ENCODE measurements around the gene MCRIP1. TPM values are rescaled to one million over a fixed set of nuclear protein-coding genes. Genes with fewer than 3 reads are reported as not detected.

The MCRIP1 gene
- total RNA-seq, 3 donors from 2014 or later (not counting 1 experiment from before 2014, with no cell fraction given) = 81.1 to 95.5 (median 84.2) TPM

DNA sequence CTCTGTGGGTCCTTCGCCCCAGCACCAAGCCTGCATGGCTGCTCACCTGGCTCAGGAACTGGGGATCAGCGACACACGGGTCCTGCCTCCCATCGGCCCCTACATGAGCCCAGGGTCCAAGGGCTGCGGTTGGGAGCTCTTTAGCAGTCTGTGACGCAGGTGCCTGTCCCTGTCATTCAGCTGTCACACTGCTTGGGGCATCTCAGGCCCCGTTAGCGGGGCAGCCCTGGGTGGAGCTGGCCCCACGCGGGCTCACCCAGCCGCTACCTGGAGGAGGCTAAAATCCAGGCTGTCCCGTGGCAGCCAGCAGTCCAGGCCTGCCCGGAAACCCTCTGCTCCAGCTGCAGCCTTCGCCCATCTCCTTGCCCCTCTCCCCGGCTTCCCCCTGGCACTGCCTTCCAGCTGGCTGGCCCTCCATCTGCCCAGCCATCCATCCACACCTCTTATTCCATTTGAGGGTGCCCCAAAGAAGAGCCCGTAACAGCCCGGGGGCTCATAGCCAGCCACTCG is 25.8 kb downstream of the MCRIP1 start:
- H3K4me1 ChIP-seq (ENCODE audit: control insufficient read depth, insufficient read depth, low read length) = no peaks in the 10 kb centered on the region
- DNase-seq (no peak), ATAC-seq (no peak)
- no peaks in the 10 kb centered on the region for H3K9me3 ChIP-seq (ENCODE audit: control insufficient read depth, insufficient read depth, low read length)
- no peaks in the 10 kb centered on the region for H3K36me3 ChIP-seq (ENCODE audit: control insufficient read depth, insufficient read depth, low read length)
- no peak overlapping the region for H3K27ac ChIP-seq (ENCODE audit: low read length)
- H3K4me1 Mint-ChIP-seq = peaks cover 0 to 4% of the 10 kb centered on the region in 2 donors
- peaks cover 17% of the 10 kb centered on the region for H3K27me3 ChIP-seq (ENCODE audit: control insufficient read depth, insufficient read depth, low read length)
- 64% methylated on average over 18 of the region's 18 CpGs for WGBS (ENCODE audit: insufficient coverage)
- intact Hi-C loops (cut with micrococcal nuclease) = no loop called here
- no peak overlapping the region for H3K27ac Mint-ChIP-seq
- H3K4me3 Mint-ChIP-seq = no peak overlapping the region
- peaks cover 6 to 23% of the 10 kb centered on the region in 2 donors for H3K27me3 Mint-ChIP-seq (ENCODE audit: low read depth in 2 of 2)
- no peak overlapping the region for H3K4me3 ChIP-seq (ENCODE audit: low read length)
- TF ChIP-seq, protein P1, sequence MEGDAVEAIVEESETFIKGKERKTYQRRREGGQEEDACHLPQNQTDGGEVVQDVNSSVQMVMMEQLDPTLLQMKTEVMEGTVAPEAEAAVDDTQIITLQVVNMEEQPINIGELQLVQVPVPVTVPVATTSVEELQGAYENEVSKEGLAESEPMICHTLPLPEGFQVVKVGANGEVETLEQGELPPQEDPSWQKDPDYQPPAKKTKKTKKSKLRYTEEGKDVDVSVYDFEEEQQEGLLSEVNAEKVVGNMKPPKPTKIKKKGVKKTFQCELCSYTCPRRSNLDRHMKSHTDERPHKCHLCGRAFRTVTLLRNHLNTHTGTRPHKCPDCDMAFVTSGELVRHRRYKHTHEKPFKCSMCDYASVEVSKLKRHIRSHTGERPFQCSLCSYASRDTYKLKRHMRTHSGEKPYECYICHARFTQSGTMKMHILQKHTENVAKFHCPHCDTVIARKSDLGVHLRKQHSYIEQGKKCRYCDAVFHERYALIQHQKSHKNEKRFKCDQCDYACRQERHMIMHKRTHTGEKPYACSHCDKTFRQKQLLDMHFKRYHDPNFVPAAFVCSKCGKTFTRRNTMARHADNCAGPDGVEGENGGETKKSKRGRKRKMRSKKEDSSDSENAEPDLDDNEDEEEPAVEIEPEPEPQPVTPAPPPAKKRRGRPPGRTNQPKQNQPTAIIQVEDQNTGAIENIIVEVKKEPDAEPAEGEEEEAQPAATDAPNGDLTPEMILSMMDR (IDR thresholded peaks at IDR 0.05) = no peak
- no peaks in the 10 kb centered on the region for H3K36me3 Mint-ChIP-seq
- no peaks in the 10 kb centered on the region for H3K9me3 Mint-ChIP-seq

DNA sequence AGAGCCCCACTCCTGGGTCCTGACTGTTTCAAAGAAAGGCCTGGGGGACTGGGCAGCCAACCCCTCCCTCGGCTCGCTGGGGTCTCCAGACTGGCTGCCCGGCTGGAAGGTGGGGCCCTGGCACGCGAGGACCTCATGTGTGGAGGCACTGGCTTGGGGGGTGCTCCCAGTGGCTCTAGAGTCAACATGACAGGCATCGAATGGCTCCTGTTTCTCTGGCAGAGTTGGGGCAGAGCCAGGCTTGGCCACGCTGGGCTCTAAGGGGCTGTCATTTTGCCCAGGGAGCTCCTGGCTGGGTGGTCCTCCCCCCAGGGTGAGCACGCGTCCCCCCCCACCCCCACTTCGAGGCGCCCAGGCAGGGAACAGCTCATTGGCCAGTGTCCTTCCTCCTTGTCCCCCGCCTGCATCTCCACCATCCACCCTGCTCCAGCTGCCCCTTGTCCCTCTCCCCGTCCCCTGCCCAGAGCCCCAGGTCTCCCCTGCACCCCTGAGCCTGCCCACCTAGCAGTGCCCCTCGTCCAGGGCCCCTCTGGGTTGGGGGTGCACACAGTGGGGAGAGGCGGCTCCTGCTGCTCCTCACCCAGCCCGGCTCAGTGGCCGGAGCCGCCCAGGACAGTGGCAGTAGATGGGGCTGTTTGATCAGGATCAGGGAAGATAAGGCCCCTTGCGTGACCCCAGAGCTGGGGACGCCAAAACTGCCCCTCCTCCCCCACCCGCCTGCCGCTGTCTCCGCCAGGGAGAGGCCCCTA is 26.5 kb downstream of the MCRIP1 start:
- Mint-ChIP-seq H3K4me1 (peaks cover 0 to 4% of the 10 kb centered on the region in 2 donors), H3K27me3 (ENCODE audit: low read depth in 2 of 2) (peaks cover 13 to 29% of the 10 kb centered on the region in 2 donors), H3K9me3 (no peaks in the 10 kb centered on the region), H3K36me3 (no peaks in the 10 kb centered on the region), H3K4me3 (no peak overlapping the region), H3K27ac (no peak overlapping the region)
- intact Hi-C loops (cut with micrococcal nuclease) = no loop called here
- H3K27ac ChIP-seq (ENCODE audit: low read length) = no peak overlapping the region
- WGBS (ENCODE audit: insufficient coverage) = 39% methylated on average over 23 of the region's 23 CpGs
- TF ChIP-seq, protein P1 (IDR thresholded peaks at IDR 0.05) = no peak
- no peaks in the 10 kb centered on the region for H3K36me3 ChIP-seq (ENCODE audit: control insufficient read depth, insufficient read depth, low read length)
- ATAC-seq (no peak), DNase-seq (no peak)
- no peak overlapping the region for H3K4me3 ChIP-seq (ENCODE audit: low read length)
- H3K27me3 ChIP-seq (ENCODE audit: control insufficient read depth, insufficient read depth, low read length) = peaks cover 17% of the 10 kb centered on the region
- no peaks in the 10 kb centered on the region for H3K9me3 ChIP-seq (ENCODE audit: control insufficient read depth, insufficient read depth, low read length)
- no peaks in the 10 kb centered on the region for H3K4me1 ChIP-seq (ENCODE audit: control insufficient read depth, insufficient read depth, low read length)

- H3K27ac Mint-ChIP-seq = no peak overlapping the region
- H3K9me3 Mint-ChIP-seq = no peaks in the 10 kb centered on the region
- ATAC-seq = no peak
- peaks cover 0 to 4% of the 10 kb centered on the region in 2 donors for H3K4me1 Mint-ChIP-seq
- TF ChIP-seq, protein P1 (IDR thresholded peaks at IDR 0.05) = no peak
- WGBS (ENCODE audit: insufficient coverage) = 77% methylated on average over 18 of the region's 18 CpGs
- no peak overlapping the region for H3K27ac ChIP-seq (ENCODE audit: low read length)
- DNase-seq = no peak
- intact Hi-C loops (cut with micrococcal nuclease) = no loop called here
- peaks cover 20 to 34% of the 10 kb centered on the region in 2 donors for H3K27me3 Mint-ChIP-seq (ENCODE audit: low read depth in 2 of 2)
- H3K27me3 ChIP-seq (ENCODE audit: control insufficient read depth, insufficient read depth, low read length) = peaks cover 17% of the 10 kb centered on the region
- no peak overlapping the region for H3K4me3 Mint-ChIP-seq
- no peaks in the 10 kb centered on the region for H3K36me3 Mint-ChIP-seq
- H3K4me3 ChIP-seq (ENCODE audit: low read length) = no peak overlapping the region
- H3K36me3 ChIP-seq (ENCODE audit: control insufficient read depth, insufficient read depth, low read length) = no peaks in the 10 kb centered on the region
- no peaks in the 10 kb centered on the region for H3K9me3 ChIP-seq (ENCODE audit: control insufficient read depth, insufficient read depth, low read length)
- H3K4me1 ChIP-seq (ENCODE audit: control insufficient read depth, insufficient read depth, low read length) = no peaks in the 10 kb centered on the region
These were observed 27.2 kb downstream of the MCRIP1 start for GRCh38 chr17:81805707-81806460.

Measured in natural killer cell (primary cell).